Activated CD8-positive, alpha-beta memory T cell treated with anti-CD3 and anti-CD28 coated beads, Interleukin-2, amount 50 U/mL, for 1 hour (primary cell): ENCODE results near the gene SLC29A4.
"Not testable (repeated sequence)": the region's sequence is repeated elsewhere in the genome, so short reads cannot be mapped to it uniquely, and the experiment has no call there.

Experiments
- DNase-seq: peaks from one replicate; pipeline ENCODE4 v3.0.0-alpha.2; 2020; ENCODE audit errors: extremely low read depth

The SLC29A4 gene

GRCh38 chr7:5274441-5274840 lies 8.3 kb upstream of the SLC29A4 start:
- DNase-seq: no peak

GRCh38 chr7:5274985-5275431 lies 7.7 kb upstream of the SLC29A4 start:
- DNase-seq: not testable (repeated sequence)

GRCh38 chr7:5275510-5275909 lies 7.2 kb upstream of the SLC29A4 start:
- DNase-seq: not testable (repeated sequence)

- not testable (repeated sequence) for DNase-seq
These were observed 6.6 kb upstream of the SLC29A4 start for GRCh38 chr7:5276123-5276522.

- no peak for DNase-seq
These were observed 6.1 kb upstream of the SLC29A4 start for GRCh38 chr7:5276611-5277010.

- no peak for DNase-seq
These were observed 4.0 kb upstream of the SLC29A4 start for GRCh38 chr7:5278766-5279165.

- DNase-seq: no peak
These were observed 3.0 kb upstream of the SLC29A4 start for GRCh38 chr7:5279734-5280133.

GRCh38 chr7:5281598-5282500 lies 894 bp upstream of the SLC29A4 start:
- not testable (repeated sequence) for DNase-seq

GRCh38 chr7:5283421-5284303 lies 919 bp downstream of the SLC29A4 start:
- no peak for DNase-seq

- DNase-seq: no peak
These were observed 1.9 kb downstream of the SLC29A4 start for GRCh38 chr7:5284304-5285281.

- no peak for DNase-seq
These were observed 4.2 kb downstream of the SLC29A4 start for GRCh38 chr7:5286933-5287332.

GRCh38 chr7:5287373-5287772 lies 4.6 kb downstream of the SLC29A4 start:
- DNase-seq: not testable (repeated sequence)

- DNase-seq: no peak
These were observed 5.1 kb downstream of the SLC29A4 start for GRCh38 chr7:5287802-5288201.

GRCh38 chr7:5288560-5288959 lies 5.8 kb downstream of the SLC29A4 start:
- not testable (repeated sequence) for DNase-seq

GRCh38 chr7:5289355-5289754 lies 6.6 kb downstream of the SLC29A4 start:
- no peak for DNase-seq

- no peak for DNase-seq
These were observed 8.6 kb downstream of the SLC29A4 start for GRCh38 chr7:5291301-5291700.

- DNase-seq: not testable (repeated sequence)
These were observed 9.1 kb downstream of the SLC29A4 start for GRCh38 chr7:5291711-5292335.

GRCh38 chr7:5294169-5294987 lies 11.6 kb downstream of the SLC29A4 start:
- DNase-seq: no peak

GRCh38 chr7:5295039-5296014 lies 12.6 kb downstream of the SLC29A4 start:
- no peak for DNase-seq
